PC-3 (cell line): Measurements from ENCODE around the gene RAB40AL.

Source experiments
- CTCF ChIP-seq: fragments of 300-600 bp; sonication (generic); conservative IDR thresholded peaks from 2 replicates; pipeline ENCODE4 v1.5.1; 2017; ENCODE audit warnings: antibody characterized with exemption, low read depth, mild to moderate bottlenecking, low read length
- EZH2 ChIP-seq: fragments of 300-600 bp; sonication (generic); IDR thresholded peaks from one replicate; pipeline ENCODE4 v1.6.1; 2017; ENCODE audit warnings: antibody characterized with exemption, mild to moderate bottlenecking, low read length; ENCODE audit not compliant: unreplicated experiment
- EZH2phosphoT487 ChIP-seq: fragments of 300-600 bp; sonication (generic); IDR thresholded peaks from 2 replicates; pipeline ENCODE4 v1.6.1; 2018; ENCODE audit warnings: mild to moderate bottlenecking, antibody characterized with exemption, low read length, borderline replicate concordance

GRCh38 chrX:102968216-102968615 lies 31.1 kb downstream of the RAB40AL start:
- TF ChIP-seq CTCF (no peak), EZH2phosphoT487 (no peak), EZH2 (no peak)
